Parathyroid adenoma (tissue), 2 donors: Measurements from ENCODE around the gene ZNF3.

ENCODE experiments used
- H2AFZ ChIP-seq: fragments of 300-600 bp; sonication (generic); one replicate; pipeline ENCODE4 v1.7.0; 2017; ENCODE audit warnings: antibody characterized with exemption, mild to moderate bottlenecking
- H3K27ac ChIP-seq: fragments of 300-600 bp; sonication (generic); one replicate; pipeline ENCODE4 v1.7.0; 2017
- H3K27me3 ChIP-seq: fragments of 300-600 bp; sonication (generic); one replicate; pipeline ENCODE4 v1.7.0; 2017; ENCODE audit warnings: low read length; ENCODE audit not compliant: control insufficient read depth, insufficient read depth
- H3K36me3 ChIP-seq: fragments of 300-600 bp; sonication (generic); one replicate; pipeline ENCODE4 v1.7.0; 2017; ENCODE audit warnings: low read length; ENCODE audit not compliant: control insufficient read depth, insufficient read depth
- H3K4me1 ChIP-seq: fragments of 300-600 bp; sonication (generic); one replicate; pipeline ENCODE4 v1.7.0; 2017; ENCODE audit warnings: control low read depth
- H3K4me2 ChIP-seq: fragments of 300-600 bp; sonication (generic); one replicate; pipeline ENCODE4 v1.7.0; 2017; ENCODE audit warnings: low read length
- H3K4me3 ChIP-seq: fragments of 300-600 bp; sonication (generic); one replicate; pipeline ENCODE4 v1.7.0; 2017; ENCODE audit warnings: low read depth, low read length
- H3K79me2 ChIP-seq: fragments of 300-600 bp; sonication (generic); one replicate; pipeline ENCODE4 v1.7.0; 2017; ENCODE audit warnings: control low read depth
- H3K9ac ChIP-seq: fragments of 300-600 bp; sonication (generic); one replicate; pipeline ENCODE4 v1.7.0; 2017; ENCODE audit warnings: mild to moderate bottlenecking
- H3K9me3 ChIP-seq: fragments of 300-600 bp; sonication (generic); one replicate; pipeline ENCODE4 v1.7.0; 2017; ENCODE audit warnings: low read length; ENCODE audit not compliant: control insufficient read depth
- TF ChIP-seq, protein P1 (sequence below): fragments of 300-600 bp; sonication (generic); IDR thresholded peaks from one replicate; pipeline ENCODE4 v1.7.0; 2017; ENCODE audit warnings: antibody characterized with exemption, mild to moderate bottlenecking
- donor health status: primary hyperparathyroidism.

Gene ZNF3

DNA sequence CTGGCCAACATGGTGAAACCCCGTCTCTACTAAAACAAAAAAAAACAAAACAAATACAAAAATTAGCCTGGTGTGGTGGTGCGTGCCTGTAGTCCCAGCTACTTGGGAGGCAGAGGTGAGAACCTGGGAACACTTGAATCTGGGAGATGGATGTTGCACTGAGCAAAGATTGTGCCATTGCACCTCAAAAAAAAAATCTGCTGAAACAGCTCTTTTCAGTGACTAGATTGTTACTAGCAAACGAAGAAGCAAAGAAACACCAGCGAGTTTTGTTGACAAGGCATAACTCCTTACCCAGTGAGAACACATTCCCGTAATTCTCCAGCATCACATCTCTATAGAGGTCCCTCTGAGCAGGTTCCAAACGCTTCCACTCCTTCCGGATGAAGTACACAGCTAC is 6.7 kb downstream of the ZNF3 start:
- H3K9me3 ChIP-seq: no peaks in the 10 kb centered on the region
- H3K27me3 ChIP-seq: no peaks in the 10 kb centered on the region
- H3K4me1 ChIP-seq: no peaks in the 10 kb centered on the region
- H3K27ac ChIP-seq: no peak overlapping the region
- H2AFZ ChIP-seq: no peak overlapping the region
- no peak overlapping the region for H3K9ac ChIP-seq
- no peak overlapping the region for H3K4me2 ChIP-seq
- peaks cover 9% of the 10 kb centered on the region for H3K36me3 ChIP-seq
- TF ChIP-seq, protein P1, sequence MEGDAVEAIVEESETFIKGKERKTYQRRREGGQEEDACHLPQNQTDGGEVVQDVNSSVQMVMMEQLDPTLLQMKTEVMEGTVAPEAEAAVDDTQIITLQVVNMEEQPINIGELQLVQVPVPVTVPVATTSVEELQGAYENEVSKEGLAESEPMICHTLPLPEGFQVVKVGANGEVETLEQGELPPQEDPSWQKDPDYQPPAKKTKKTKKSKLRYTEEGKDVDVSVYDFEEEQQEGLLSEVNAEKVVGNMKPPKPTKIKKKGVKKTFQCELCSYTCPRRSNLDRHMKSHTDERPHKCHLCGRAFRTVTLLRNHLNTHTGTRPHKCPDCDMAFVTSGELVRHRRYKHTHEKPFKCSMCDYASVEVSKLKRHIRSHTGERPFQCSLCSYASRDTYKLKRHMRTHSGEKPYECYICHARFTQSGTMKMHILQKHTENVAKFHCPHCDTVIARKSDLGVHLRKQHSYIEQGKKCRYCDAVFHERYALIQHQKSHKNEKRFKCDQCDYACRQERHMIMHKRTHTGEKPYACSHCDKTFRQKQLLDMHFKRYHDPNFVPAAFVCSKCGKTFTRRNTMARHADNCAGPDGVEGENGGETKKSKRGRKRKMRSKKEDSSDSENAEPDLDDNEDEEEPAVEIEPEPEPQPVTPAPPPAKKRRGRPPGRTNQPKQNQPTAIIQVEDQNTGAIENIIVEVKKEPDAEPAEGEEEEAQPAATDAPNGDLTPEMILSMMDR: no peak
- peaks cover 7% of the 10 kb centered on the region for H3K79me2 ChIP-seq
- no peak overlapping the region for H3K4me3 ChIP-seq

DNA sequence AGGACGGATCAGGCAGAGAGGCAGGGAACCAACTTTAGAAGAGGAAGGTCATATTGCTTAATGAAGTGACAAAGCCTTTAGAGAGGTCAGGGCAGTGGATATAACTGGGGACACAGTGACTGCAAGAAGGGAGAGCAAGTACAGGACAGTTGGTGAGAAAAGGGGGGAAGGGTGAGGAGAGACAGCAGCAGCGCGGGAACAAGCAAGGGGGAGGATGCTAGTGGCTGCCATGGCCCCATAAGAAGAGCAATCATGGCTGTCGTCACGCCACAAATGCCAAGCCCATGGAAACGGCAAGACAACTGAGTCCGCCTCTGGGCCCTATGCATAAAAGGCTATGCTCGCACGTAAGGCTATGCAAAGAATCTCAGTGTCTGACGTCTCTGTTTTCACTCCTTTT is 9.1 kb downstream of the ZNF3 start:
- Histone ChIP-seq H3K27me3 (no peaks in the 10 kb centered on the region), H3K9ac (no peak overlapping the region), H3K4me1 (no peaks in the 10 kb centered on the region), H2AFZ (no peak overlapping the region), H3K36me3 (peaks cover 9% of the 10 kb centered on the region), H3K4me2 (no peak overlapping the region), H3K4me3 (no peak overlapping the region), H3K9me3 (no peaks in the 10 kb centered on the region), H3K27ac (no peak overlapping the region), H3K79me2 (no peaks in the 10 kb centered on the region)
- TF ChIP-seq, protein P1: no peak

DNA sequence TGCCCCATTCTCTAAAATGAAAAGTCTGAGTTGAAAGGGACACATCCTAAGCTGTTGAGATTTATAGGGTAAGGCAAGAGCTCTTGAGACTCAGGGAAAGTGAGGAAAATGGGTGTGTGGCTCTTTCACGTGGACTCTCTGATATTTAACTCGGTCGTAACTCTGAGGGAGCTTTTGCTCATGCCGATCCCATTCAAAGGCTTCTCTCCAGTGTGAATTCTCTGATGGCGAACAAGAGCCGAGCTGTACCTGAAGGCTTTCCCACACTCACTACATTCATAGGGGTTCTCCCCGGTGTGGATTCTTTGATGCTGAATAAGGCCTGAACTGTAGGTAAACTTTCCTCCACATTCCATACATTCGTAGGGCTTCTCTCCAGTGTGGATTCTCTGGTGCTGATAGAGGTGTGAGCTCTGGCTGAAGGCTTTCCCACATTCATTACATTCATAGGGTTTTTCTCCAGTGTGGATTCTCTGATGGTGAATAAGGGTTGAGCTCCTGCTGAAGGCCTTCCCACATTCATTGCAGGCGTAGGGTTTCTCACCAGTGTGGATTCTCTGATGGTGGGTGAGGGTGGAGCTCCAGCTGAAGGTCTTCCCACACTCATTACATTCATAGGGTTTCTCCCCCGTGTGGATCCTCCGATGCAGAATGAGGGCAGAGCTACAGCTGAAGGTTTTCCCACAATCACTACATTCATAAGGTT is 10.4 kb downstream of the ZNF3 start:
- Histone ChIP-seq H3K4me1 (no peaks in the 10 kb centered on the region), H3K79me2 (no peaks in the 10 kb centered on the region), H3K9ac (no peak overlapping the region), H3K27ac (no peak overlapping the region), H3K27me3 (no peaks in the 10 kb centered on the region), H3K4me3 (no peak overlapping the region), H3K36me3 (peaks cover 9% of the 10 kb centered on the region), H2AFZ (no peak overlapping the region), H3K4me2 (no peak overlapping the region), H3K9me3 (no peaks in the 10 kb centered on the region)
- TF ChIP-seq, protein P1: no peak

DNA sequence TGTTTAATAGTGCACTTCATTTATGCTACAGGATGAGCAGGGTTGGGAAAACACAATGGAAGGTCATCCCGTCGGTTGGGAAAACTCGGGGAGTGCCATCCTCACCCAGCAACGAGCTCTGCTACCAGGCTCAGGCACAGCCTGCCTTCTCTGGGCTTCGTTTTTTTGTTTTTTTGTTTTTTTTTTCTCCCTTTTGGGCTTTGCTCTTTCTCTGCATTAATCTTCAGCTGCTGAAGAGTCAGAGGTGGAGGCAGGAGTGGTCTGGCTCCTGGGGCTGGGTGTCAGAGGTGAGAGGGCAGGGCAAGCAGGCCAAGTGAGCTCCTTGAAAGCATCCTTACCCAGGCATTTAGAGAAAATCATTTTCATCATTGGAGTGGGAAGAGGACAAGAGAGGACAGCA is 11.5 kb downstream of the ZNF3 start:
- H3K27me3 ChIP-seq: no peaks in the 10 kb centered on the region
- H3K79me2 ChIP-seq: no peaks in the 10 kb centered on the region
- no peaks in the 10 kb centered on the region for H3K9me3 ChIP-seq
- H3K36me3 ChIP-seq: peaks cover 9% of the 10 kb centered on the region
- no peak overlapping the region for H3K9ac ChIP-seq
- H3K4me1 ChIP-seq: no peaks in the 10 kb centered on the region
- H3K27ac ChIP-seq: no peak overlapping the region
- no peak overlapping the region for H2AFZ ChIP-seq
- TF ChIP-seq, protein P1: no peak
- no peak overlapping the region for H3K4me3 ChIP-seq
- H3K4me2 ChIP-seq: no peak overlapping the region

DNA sequence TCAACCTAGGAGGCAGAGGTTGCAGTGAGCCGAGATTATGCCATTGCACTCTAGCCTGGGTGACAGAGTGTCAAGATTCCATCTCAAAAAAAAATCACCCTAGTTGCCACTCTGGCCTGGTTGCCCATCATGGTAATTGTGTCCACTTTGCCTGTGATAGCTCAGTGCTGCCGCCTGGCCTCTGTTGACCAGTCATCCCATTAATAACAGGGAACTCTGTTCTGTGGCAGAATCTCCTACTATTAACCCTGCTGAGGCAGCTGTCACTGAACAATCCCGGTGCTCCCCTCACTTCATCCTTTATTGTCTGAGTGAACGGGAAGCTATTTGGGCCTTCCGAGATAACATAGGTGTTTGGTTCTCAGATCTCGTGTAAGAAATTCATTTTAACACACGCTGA is 14.6 kb downstream of the ZNF3 start:
- no peaks in the 10 kb centered on the region for H3K4me1 ChIP-seq
- no peaks in the 10 kb centered on the region for H3K79me2 ChIP-seq
- no peaks in the 10 kb centered on the region for H3K9me3 ChIP-seq
- no peak overlapping the region for H3K4me3 ChIP-seq
- H3K27me3 ChIP-seq: no peaks in the 10 kb centered on the region
- no peak overlapping the region for H3K4me2 ChIP-seq
- H2AFZ ChIP-seq: no peak overlapping the region
- TF ChIP-seq, protein P1: no peak
- no peak overlapping the region for H3K27ac ChIP-seq
- no peak overlapping the region for H3K9ac ChIP-seq
- H3K36me3 ChIP-seq: peaks cover 5% of the 10 kb centered on the region
